DOHH2 (cell line): ENCODE data around the gene ITPKB.
A peak's percentile ranks its signal among the peaks of the same experiment; 100 is the strongest.

ENCODE experiments used
- H3F3A ChIP-seq: fragments of 200-600 bp; sonication (generic), shearing (Covaris generic); 2 replicates; pipeline ENCODE4 v1.6.0; 2016; ENCODE audit warnings: antibody characterized with exemption, mild to moderate bottlenecking; ENCODE audit not compliant: control insufficient read depth, insufficient read depth
- H3K27ac ChIP-seq: fragments of 200-600 bp; sonication (generic); 2 replicates; pipeline ENCODE4 v1.5.1; 2014; ENCODE audit warnings: low read depth, mild to moderate bottlenecking, low read length, moderate library complexity
- H3K27me3 ChIP-seq: fragments of 200-600 bp; sonication (generic); 2 replicates; pipeline ENCODE4 v1.6.1; 2014; ENCODE audit warnings: mild to moderate bottlenecking, low read length, mixed read lengths; ENCODE audit not compliant: control insufficient read depth
- H3K36me3 ChIP-seq: fragments of 200-600 bp; sonication (generic); 2 replicates; pipeline ENCODE4 v1.6.1; 2014; ENCODE audit warnings: mild to moderate bottlenecking, low read length, moderate library complexity, mixed read lengths; ENCODE audit not compliant: control insufficient read depth
- H3K4me1 ChIP-seq: fragments of 200-600 bp; sonication (generic); 2 replicates; pipeline ENCODE4 v1.6.1; 2014; ENCODE audit warnings: mild to moderate bottlenecking, low read length, mixed read lengths; ENCODE audit not compliant: control insufficient read depth
- H3K4me2 ChIP-seq: fragments of 200-600 bp; sonication (generic); 2 replicates; pipeline ENCODE4 v1.6.0; 2014; ENCODE audit warnings: mild to moderate bottlenecking, low read length, moderate library complexity
- H3K4me3 ChIP-seq: fragments of 200-600 bp; sonication (generic); 2 replicates; pipeline ENCODE4 v1.5.1; 2014; ENCODE audit warnings: mild to moderate bottlenecking, low read length, mixed read lengths
- H3K79me2 ChIP-seq: fragments of 200-600 bp; sonication (generic); 2 replicates; pipeline ENCODE4 v1.6.1; 2014; ENCODE audit warnings: mild to moderate bottlenecking, low read length, mixed read lengths; ENCODE audit not compliant: control insufficient read depth
- H3K9me2 ChIP-seq: fragments of 200-600 bp; sonication (generic); replicated peaks from 2 replicates; pipeline ENCODE4 v1.6.1; 2014; ENCODE audit warnings: mild to moderate bottlenecking, low read length, mixed read lengths; ENCODE audit not compliant: control insufficient read depth
- H3K9me3 ChIP-seq: fragments of 200-600 bp; sonication (generic); 2 replicates; pipeline ENCODE4 v1.6.1; 2014; ENCODE audit warnings: antibody characterized with exemption, low read length, mixed read lengths; ENCODE audit not compliant: control insufficient read depth, insufficient read depth
- H4K20me1 ChIP-seq: fragments of 200-600 bp; sonication (generic); 2 replicates; pipeline ENCODE4 v1.6.0; 2014; ENCODE audit warnings: low read depth, mild to moderate bottlenecking, antibody characterized with exemption, low read length, moderate library complexity; ENCODE audit not compliant: control insufficient read depth, insufficient read depth
- EZH2phosphoT487 ChIP-seq: fragments of 200-600 bp; sonication (generic); IDR thresholded peaks from 2 replicates; pipeline ENCODE4 v1.6.1; 2017; ENCODE audit warnings: borderline replicate concordance, mild to moderate bottlenecking, antibody characterized with exemption, low read length, moderate library complexity, mixed read lengths
- TF ChIP-seq, protein P1 (sequence below): fragments of 200-600 bp; sonication (generic); IDR thresholded peaks from one replicate; pipeline ENCODE4 v1.5.1; 2014; ENCODE audit warnings: antibody characterized with exemption, mild to moderate bottlenecking, low read depth, low read length; ENCODE audit not compliant: poor library complexity, severe bottlenecking

The ITPKB gene

DNA sequence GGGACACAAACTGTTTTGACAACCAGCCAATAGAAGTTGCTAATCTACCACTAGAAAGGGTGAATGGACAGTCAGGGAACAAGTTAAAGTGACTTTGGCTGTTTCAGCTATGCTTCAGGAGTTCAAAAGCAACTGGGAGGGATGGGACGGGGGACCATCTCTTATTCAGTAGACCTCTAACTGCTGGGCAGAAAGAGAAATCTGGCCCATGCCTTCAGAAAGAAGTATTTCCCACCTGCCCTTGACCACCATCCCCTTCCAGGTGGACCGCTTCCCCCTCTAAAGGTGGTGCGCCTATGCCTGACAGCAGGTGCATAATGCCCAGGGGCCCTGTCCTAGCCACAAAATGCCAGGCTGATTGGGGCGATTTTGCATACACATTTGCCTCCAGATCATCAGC is 5.2 kb downstream of the ITPKB start:
- peaks cover 92% of the 10 kb centered on the region for H3K36me3 ChIP-seq
- H3K4me2 ChIP-seq, result peak overlapping the region; percentile 94
- H3K27me3 ChIP-seq, result no peaks in the 10 kb centered on the region
- no peaks in the 10 kb centered on the region for H3K9me3 ChIP-seq
- peak overlapping the region; percentile 96 for H3K27ac ChIP-seq
- H3K79me2 ChIP-seq, result peaks cover 100% of the 10 kb centered on the region
- no peaks in the 10 kb centered on the region for H3K9me2 ChIP-seq
- peaks cover 22% of the 10 kb centered on the region for H4K20me1 ChIP-seq
- TF ChIP-seq EZH2phosphoT487, result no peak
- TF ChIP-seq, protein P1, sequence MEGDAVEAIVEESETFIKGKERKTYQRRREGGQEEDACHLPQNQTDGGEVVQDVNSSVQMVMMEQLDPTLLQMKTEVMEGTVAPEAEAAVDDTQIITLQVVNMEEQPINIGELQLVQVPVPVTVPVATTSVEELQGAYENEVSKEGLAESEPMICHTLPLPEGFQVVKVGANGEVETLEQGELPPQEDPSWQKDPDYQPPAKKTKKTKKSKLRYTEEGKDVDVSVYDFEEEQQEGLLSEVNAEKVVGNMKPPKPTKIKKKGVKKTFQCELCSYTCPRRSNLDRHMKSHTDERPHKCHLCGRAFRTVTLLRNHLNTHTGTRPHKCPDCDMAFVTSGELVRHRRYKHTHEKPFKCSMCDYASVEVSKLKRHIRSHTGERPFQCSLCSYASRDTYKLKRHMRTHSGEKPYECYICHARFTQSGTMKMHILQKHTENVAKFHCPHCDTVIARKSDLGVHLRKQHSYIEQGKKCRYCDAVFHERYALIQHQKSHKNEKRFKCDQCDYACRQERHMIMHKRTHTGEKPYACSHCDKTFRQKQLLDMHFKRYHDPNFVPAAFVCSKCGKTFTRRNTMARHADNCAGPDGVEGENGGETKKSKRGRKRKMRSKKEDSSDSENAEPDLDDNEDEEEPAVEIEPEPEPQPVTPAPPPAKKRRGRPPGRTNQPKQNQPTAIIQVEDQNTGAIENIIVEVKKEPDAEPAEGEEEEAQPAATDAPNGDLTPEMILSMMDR, result no peak
- peaks cover 78% of the 10 kb centered on the region for H3K4me1 ChIP-seq
- H3K4me3 ChIP-seq, result peak overlapping the region; percentile 96
- H3F3A ChIP-seq, result peaks cover 10% of the 10 kb centered on the region; the same call in 1 of the 2 replicates

DNA sequence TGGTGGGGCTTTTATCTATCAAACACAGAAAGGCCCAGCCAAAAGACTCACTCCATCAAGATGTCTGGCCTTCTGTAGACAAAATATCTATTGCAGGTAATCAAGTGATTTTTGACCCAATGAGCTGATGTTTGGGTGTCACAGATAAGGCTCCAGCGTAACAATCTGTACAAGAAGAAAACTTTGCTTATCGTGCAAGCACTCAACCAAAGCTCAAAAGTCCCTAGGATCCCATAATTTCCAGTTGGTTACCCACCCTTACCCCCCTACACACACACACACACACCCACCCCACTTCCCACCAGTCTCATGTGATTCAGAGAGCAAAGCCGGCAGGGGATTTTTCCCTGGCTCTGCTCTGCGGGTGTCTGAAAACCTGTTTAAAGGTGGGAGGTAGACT is 5.8 kb downstream of the ITPKB start:
- peak overlapping the region; percentile 94 for H3K4me2 ChIP-seq
- TF ChIP-seq EZH2phosphoT487, result no peak
- TF ChIP-seq, protein P1, result no peak
- H3K79me2 ChIP-seq, result peaks cover 100% of the 10 kb centered on the region
- H3K9me3 ChIP-seq, result no peaks in the 10 kb centered on the region
- peaks cover 26% of the 10 kb centered on the region for H4K20me1 ChIP-seq
- no peaks in the 10 kb centered on the region for H3K27me3 ChIP-seq
- peak overlapping the region; percentile 96 for H3K27ac ChIP-seq
- peak overlapping the region; percentile 96 for H3K4me3 ChIP-seq
- peaks cover 14% of the 10 kb centered on the region for H3F3A ChIP-seq
- peaks cover 83% of the 10 kb centered on the region for H3K4me1 ChIP-seq
- H3K9me2 ChIP-seq, result no peaks in the 10 kb centered on the region
- peaks cover 92% of the 10 kb centered on the region for H3K36me3 ChIP-seq

DNA sequence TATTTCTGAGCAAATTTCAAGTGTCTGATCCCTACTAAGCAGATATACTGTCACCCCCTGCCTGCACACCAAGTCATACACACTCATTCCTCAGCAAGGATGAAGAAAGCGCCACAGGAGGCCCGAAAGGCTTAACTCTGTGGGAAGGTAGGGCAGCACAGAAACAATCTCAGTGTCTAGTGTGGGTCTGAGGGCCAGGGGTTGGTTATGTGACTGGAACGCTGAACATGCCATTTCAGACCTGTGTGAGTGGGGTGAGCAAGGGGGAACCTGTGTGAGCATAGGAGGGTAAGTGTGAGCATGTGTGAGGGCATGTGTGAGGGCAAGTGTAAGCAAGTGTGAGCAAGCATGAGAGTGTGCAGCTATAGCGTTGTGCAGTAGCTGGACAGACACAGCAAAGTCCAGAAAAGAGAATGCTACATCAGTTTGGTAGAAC is 6.2 kb downstream of the ITPKB start:
- Histone ChIP-seq H3K4me1 (peaks cover 88% of the 10 kb centered on the region), H4K20me1 (peaks cover 26% of the 10 kb centered on the region), H3K79me2 (peaks cover 100% of the 10 kb centered on the region), H3K9me2 (no peaks in the 10 kb centered on the region), H3F3A (peaks cover 18% of the 10 kb centered on the region), H3K4me2 (peak overlapping the region; percentile 94), H3K27ac (peak overlapping the region; percentile 96), H3K9me3 (no peaks in the 10 kb centered on the region), H3K27me3 (no peaks in the 10 kb centered on the region), H3K4me3 (peak overlapping the region; percentile 96), H3K36me3 (peaks cover 92% of the 10 kb centered on the region)
- TF ChIP-seq EZH2phosphoT487, result no peak
- TF ChIP-seq, protein P1, result no peak
